HG03060 (cell line): ENCODE results near the gene ABAT.

Source experiments
- ATAC-seq: cut with Tn5 transposase; IDR thresholded peaks from one replicate; pipeline ENCODE4 v1.9.1; 2021; ENCODE audit warnings: low read depth, moderate number of reproducible peaks; ENCODE audit not compliant: unreplicated experiment

Gene ABAT

GRCh38 chr16:8714807-8715206 is 40.4 kb downstream of the ABAT start:
- ATAC-seq = no peak

GRCh38 chr16:8716052-8716451 is 41.6 kb downstream of the ABAT start:
- no peak for ATAC-seq

- ATAC-seq = no peak
These were observed 42.2 kb downstream of the ABAT start for GRCh38 chr16:8716592-8716991.

- ATAC-seq = no peak
These were observed 43.1 kb downstream of the ABAT start for GRCh38 chr16:8717469-8717868.

- no peak for ATAC-seq
These were observed 43.5 kb downstream of the ABAT start for GRCh38 chr16:8717892-8718415.

GRCh38 chr16:8718851-8719680 is 44.6 kb downstream of the ABAT start:
- no peak for ATAC-seq

- ATAC-seq = no peak
These were observed 45.9 kb downstream of the ABAT start for GRCh38 chr16:8720080-8720966.

GRCh38 chr16:8720967-8721308 is 46.5 kb downstream of the ABAT start:
- no peak for ATAC-seq

- ATAC-seq = no peak
These were observed 47.1 kb downstream of the ABAT start for GRCh38 chr16:8721336-8722024.

- no peak for ATAC-seq
These were observed 47.6 kb downstream of the ABAT start for GRCh38 chr16:8722025-8722348.

GRCh38 chr16:8725513-8726178 is 51.2 kb downstream of the ABAT start:
- no peak for ATAC-seq

- ATAC-seq = no peak
These were observed 52.9 kb downstream of the ABAT start for GRCh38 chr16:8727131-8727806.

- ATAC-seq = no peak
These were observed 53.6 kb downstream of the ABAT start for GRCh38 chr16:8727857-8728618.

GRCh38 chr16:8729779-8730334 is 55.4 kb downstream of the ABAT start:
- ATAC-seq = no peak

GRCh38 chr16:8730335-8730915 is 56.0 kb downstream of the ABAT start:
- no peak for ATAC-seq

GRCh38 chr16:8733849-8734540 is 59.6 kb downstream of the ABAT start:
- no peak for ATAC-seq

GRCh38 chr16:8735574-8735973 is 61.2 kb downstream of the ABAT start:
- no peak for ATAC-seq

- no peak for ATAC-seq
These were observed 61.8 kb downstream of the ABAT start for GRCh38 chr16:8736123-8736668.
